ENCODE measurements around the gene RRP36.
"Not testable (repeated sequence)": the region's sequence is repeated elsewhere in the genome, so short reads cannot be mapped to it uniquely, and the experiment has no call there.

RRP36 gene

DNA sequence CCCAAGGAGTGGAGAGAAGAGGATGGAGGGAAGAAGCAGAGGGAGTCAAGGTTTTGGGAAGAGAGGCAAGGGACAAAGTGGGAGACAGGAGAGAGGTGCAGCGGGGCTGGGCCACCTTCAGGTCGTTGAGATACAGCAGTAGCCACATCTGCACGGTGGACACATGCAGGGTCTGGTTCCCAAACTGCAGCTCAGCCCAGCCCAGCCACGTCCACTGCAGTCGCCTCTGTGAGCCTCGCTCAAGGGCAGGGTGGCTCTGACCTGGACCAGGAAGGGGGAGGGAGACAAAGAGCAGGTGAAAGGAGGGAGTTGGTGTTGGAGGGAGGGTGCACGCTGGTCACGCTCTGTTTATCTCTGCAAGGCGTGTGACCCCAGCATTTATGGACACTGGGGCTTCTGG lies 17.3 kb downstream of the RRP36 start:
- DNase-seq = no peak

DNA sequence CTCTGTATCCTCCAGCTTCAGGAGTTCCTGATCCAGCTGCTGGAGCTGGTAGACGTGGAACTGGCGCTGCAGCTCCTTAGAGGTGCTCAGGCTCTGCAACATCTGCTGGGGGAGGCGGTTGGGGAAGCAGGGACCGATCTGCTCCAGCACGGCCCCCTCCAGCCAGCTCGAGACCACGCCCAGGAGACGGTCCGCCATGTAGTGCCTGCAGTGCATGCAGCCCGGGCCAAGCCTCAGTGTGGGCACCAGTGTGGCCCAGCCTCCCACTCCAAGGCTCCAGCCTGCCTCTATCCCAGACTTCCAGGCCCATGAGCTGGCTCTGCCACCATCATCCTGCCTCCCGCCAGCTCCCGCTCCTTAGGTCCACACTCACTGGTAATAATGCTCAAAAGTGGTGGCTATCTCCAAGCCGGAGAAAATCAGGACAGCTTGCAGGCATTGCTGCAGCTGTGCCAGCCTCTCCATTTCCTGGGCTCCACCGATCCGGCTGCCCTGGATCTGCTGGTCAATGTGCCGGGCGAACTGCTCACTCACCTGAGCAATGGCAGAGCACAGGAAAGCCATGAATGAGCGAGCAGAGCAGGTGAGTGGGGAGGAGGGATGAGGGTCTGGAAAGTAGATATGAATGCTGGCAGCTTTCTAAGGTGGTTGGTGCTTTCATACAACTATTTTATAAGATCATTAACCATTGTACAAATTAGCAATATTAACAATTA lies 19.3 kb downstream of the RRP36 start:
- no peak for DNase-seq

DNA sequence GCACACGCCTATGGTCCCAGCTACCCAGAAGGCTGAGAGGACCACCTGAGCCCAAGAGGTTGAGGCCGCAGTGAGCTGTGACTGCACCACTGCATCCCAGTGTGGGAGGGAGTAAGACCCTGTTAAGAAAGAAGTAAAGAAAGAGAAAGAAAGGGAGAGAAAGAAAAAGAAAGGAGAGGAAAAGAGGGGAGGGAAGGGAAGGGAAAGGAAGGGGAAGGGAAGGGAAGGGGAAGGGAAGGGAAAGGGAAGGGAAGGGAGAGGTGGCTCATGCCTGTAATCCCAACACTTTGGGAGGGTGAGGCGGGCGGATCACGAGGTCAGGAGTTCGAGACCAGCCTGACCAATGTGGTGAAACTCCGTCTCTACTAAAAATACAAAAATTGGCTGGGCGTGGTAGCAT lies 20.1 kb downstream of the RRP36 start:
- DNase-seq = not testable (repeated sequence)

DNA sequence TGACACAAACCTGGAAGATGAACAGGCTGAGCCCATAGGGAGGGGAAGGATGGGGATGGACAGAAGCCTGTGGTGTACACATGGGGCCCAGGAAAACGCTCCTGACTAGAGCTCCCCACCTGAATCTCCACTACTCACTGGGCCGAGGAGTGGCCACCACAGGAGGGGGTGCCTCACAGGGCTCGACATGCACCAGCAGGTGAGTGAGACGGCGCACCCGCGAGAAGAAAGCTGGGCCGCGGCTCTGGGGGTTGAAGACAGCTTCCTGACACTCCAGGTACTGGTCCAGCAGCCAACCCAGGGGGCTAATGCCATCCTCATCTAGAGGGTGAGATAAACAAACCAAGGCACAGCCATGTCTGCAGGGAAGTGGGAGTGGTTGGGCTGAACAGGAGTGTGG lies 21.9 kb downstream of the RRP36 start:
- DNase-seq = no peak

DNA sequence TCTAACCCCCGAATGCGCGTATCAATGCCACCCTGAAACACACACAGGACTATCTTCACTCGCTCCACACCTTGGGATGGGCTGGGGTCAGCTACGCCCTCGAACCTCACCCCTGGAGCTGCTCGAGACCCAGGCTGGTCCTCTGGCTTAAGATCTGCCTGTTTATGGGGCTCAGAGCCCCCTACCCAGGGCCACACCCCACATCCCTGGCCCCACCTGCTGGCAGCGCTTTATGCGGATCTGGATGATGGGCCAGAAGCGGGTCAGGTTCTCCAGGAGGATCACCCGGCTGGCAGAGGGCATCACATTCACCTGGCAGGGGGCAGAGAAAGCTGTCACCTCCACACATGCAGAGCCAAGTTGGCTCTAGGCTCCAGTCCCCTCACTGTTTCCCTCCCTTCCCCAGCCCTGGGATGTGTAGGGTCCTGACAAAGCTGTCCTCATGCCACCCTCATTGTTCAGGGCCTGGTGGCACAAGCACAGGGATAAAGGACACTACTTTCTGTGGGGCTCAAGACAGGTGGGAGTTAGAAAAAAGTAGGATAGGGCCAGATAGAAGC lies 24.0 kb downstream of the RRP36 start:
- no peak for DNase-seq

DNA sequence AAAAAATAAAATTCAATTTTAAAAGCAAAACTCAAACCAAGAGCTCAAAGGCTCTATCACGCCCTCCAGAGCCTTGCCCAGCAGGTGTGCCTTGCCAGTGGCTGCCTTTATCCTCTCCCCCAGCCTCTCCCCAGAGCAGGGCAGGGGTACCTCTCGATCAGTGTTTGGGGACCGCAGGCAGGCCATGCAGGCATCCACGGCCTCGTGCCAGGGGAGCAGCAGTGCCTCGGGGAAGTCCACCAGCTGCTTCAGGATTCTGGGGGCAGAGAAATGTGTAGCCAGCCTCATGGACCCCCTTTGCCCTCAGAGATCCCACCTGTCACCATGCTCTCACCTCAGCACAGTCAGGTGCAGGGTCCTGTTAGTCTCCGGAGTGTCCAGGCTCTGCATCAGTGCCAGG lies 26.6 kb downstream of the RRP36 start:
- DNase-seq = no peak

DNA sequence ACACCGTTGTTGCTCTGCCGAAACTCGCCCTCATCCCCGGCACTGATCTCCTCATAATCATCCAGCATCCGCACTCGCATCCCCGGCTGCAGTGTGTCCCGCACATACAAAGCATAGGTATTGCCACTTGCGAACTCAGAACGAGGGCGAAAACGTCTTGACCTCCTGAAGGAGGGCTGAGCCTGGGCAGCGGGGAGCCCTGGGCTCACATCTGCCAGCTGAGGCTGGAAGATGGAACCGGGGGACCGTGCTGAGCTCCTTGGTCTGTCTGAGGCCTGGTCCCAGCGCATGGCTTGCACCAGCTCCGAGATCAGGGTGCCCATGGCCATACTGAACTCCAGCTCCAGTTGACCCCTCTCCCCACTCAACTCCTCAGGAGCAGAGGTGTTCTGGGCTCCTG lies 29.6 kb downstream of the RRP36 start:
- DNase-seq = no peak

DNA sequence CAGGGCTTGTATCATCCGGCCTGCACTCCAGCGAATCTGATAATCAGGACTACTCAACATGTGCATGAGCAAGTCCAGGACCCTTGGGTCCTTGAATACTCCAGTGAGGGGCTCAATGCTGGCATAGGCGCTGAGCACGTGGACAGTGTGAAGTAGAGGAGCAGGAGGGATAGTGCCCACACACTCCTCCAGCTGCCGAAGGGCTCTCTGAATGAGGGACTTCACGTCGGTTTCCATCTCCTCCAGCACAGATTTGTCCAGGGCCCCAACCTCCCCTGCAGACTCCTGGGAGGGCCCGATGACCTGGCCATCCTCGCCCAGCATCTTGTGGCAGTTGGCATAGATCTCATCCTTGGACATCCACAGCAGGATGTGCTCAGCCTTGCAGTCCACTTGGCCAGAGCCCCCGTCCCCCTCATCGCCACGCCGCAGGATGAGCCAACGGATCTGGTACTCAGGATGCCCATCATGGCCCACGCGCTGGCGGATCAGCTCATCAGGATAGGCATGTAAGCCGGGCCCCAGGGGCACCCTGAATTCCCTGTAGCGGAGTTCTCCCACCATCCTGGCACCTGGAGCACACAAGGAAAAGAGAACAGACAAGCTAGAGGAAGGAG lies 30.9 kb downstream of the RRP36 start:
- DNase-seq = no peak

DNA sequence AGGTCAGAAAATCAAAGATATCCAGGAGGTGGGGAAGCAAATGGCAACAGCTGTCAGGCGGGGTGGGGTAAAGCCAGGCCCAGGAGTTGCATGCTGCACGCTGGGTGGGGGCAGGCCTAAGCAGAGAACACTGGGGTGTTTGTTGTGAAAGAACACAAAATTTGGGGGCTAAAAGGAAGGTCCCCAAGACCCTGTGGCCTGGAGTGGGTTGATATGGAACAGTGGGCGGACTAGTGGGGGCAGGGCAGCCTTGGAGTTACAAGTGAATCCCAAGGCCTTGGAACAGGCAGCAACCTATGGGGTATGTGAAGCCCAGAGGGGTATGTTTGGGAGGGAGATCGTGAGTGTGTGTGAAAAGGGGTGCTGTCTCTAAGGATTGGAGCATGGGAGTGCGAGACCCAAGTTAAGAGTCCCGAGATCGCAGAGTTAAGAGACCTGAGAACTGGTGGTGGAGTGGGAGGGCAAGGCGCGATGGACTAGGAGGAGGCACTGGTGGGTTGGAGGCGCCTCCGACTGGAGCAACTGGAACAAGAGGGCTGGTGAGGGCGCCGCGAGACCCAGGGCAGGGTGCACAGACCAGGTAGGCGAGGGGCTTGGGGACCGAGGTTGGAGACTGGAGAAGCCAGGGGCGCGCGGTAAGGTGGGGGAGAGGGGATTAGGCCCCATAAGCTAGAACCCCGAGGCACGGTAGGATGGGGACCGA lies 31.6 kb downstream of the RRP36 start:
- peak; percentile 21 for DNase-seq

DNA sequence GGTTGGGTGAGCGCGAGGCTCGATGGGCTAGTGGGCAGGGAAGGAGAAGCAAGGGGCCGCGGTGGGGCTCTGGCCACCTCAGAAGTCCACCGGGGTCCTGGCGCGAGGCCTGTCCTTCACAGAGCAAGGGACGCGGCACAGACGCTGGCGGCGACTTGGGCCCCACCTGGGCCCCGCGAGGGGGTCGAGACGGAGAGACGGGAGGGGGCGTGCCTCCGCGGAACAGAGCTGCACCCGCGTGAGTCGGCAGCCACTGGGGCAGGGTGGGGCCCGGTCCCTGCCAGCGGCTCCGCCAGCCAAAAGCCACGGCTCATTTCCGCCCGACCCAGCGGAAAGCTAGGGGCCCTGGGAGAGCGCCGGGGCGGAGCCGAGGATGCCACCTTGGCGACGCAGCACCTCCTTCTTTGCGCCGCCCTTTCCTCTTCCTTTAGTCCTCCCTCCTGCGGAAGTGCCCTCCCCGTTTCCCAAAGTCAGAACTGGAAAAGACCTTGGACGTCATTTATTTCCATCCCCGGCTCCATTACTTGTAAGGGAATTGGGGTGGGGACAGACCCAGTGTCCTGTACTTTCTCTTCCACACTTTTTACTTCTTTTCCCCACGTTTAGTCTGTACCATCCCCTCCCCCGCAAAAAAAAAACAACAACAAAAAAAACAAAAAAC lies 32.3 kb downstream of the RRP36 start, which contains the start of gene CUL7:
TSS of gene CUL7 (minus strand) at position 307 of the 661 bp plus-strand sequence. CDS start 1,063 bp downstream, outside the sequence.
- DNase-seq = peak; percentile 97

DNA sequence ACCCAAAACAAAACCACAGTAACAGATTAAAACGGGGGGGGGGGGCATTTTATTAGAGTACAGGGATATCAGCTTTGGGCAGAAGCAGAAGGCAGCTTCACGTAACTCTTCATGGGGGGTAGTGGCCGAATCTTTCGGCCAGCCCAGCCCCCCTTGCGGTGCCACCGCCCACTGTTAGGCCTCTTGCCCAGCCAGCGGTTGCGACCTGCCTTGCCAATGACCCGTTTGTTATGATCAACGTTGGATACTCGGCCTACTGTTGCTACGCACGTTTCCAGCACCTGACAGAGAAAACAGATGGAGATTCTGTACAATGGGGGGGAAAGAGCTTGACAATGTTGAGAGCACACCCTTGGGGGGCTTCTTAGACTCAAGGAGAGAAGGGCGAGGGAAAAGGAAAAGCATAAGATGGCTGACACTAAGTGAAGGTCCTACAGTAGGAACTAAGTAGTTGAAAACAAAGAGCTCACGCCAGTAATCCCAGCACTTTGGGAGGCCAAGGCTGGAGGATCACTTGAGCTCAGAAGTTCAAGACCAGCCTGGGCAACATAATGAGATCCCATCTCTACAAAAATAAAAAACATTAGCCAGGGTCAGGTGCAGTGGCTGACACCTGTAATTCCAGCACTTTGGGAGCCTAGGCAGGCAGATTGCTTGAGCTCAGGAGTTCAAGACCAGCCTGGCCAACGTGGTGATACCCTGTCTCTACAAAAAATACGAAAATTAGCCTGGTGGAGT lies 33.0 kb downstream of the RRP36 start:
- DNase-seq = no peak

DNA sequence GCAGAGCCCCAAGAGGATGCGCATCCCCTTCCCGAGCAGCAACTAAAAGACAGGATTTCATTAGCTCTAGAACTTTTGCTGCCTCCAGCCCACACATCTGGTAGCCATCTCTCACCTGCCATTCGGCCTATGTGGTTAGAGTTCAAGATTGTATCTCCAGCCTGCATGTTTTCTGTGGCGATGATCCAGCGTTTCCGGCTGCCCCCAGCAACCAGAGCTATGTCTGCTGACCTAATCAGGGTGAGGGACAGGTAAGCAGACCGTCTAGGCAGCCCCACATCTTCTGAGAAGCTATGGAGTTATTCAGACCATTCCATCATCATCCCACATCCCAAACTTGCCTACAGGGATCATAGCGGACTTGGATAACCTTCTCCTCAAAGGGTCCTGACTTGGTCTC lies 34.5 kb downstream of the RRP36 start:
- no peak for DNase-seq

DNA sequence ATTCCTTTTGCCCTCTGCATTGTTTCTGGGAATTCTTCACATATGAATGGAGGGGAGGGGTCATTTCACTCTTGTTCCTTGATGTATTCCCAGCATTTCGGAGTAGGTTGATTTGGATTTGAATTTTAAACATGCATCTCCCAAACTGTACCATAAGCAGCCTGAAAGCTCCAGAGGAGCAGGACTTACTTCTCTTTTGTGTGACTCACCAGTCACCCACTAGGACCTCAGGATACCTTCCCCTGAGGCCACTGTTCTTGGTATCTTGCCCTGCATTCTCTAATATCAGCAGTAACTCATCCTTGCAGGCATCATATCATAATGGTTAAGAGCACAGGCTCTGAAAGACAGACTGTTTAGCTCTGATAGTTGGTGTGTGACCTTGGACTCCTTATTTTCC lies 37.1 kb downstream of the RRP36 start:
- DNase-seq = no peak

DNA sequence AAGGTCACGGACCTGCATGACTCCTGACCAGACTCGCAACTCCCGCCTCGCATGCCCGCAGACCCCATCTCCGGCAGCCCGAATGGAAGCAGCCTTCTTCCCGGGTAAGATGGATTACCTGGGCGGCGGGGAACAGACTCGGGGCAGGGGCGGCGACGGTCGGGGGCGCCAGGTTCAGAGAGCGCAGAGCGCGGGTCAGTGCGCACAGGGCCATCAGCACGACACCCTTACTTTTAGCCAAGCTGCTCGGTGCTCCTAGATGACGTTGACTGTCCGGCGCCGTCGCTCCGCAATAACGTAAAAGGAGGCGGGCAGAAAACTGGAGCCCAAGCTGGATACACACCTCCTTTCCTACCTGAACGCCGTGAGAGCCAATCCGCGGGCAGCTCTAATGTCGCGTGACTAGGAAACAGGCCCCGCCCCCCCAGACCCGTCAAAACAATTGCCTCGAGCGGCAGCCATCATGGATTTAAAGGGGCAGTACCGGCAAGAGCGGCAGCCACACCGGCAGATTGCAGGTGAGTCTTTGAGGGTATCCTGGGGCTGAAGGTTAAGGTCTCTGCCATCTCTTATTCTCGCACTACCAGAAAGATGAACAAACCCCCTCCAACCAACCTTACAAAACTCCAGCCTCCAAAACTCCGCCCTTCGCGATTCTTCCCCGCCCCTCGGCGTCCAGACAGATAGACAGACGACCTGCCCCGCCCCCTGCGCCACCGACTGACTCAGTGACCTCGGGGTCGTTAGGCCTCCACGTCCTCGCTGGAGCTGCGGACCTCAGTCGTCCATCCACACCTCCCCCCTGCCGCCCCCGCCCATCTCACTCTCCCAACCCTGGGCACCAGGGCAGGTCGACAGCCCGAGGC lies 38.0 kb downstream of the RRP36 start, which contains the start of the genes KLC4 and MRPL2:
TSS of gene KLC4 (plus strand) at position 464 of the 866 bp plus-strand sequence. CDS start 1,705 bp downstream, outside the sequence.
TSS of gene MRPL2 (minus strand) at position 267 of the 866 bp plus-strand sequence. CDS start at position 214, 53 bp downstream.
- DNase-seq = peak; percentile 99

DNA sequence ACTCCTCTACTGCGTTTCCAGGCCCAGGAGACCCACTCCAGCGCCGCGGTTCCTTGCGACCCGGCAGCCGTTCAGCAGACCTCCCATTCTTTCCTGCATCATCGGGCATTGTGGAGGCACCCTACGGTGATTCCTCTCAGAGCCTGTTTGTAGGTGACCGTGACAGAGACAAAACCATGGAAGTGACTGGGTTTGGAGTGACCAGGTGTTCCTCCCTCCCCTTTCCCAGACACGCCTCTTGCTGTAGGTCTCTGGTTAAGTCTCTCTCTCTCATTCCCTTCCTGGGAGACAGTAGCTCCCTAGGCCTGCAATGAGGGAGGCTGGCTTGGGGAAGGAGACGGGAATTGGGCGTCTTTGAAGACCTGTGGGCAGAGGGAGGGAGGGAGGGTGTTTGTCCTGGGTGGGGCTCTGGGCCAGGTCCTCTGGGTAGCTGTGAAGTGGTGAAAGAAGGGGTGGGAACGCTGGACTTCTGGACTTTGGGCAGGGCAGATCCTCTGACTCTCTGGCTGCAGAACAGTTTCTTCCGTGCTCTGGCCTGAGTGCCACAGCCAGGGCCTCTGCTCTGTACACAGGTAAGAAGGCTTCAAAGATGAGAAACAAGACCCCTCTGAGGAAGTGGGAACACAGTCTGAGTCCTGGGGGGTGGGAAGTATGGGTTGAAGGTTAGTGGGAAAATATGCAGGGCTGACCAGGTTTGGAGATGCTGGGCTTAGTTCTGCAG lies 38.8 kb downstream of the RRP36 start:
- DNase-seq = no peak

DNA sequence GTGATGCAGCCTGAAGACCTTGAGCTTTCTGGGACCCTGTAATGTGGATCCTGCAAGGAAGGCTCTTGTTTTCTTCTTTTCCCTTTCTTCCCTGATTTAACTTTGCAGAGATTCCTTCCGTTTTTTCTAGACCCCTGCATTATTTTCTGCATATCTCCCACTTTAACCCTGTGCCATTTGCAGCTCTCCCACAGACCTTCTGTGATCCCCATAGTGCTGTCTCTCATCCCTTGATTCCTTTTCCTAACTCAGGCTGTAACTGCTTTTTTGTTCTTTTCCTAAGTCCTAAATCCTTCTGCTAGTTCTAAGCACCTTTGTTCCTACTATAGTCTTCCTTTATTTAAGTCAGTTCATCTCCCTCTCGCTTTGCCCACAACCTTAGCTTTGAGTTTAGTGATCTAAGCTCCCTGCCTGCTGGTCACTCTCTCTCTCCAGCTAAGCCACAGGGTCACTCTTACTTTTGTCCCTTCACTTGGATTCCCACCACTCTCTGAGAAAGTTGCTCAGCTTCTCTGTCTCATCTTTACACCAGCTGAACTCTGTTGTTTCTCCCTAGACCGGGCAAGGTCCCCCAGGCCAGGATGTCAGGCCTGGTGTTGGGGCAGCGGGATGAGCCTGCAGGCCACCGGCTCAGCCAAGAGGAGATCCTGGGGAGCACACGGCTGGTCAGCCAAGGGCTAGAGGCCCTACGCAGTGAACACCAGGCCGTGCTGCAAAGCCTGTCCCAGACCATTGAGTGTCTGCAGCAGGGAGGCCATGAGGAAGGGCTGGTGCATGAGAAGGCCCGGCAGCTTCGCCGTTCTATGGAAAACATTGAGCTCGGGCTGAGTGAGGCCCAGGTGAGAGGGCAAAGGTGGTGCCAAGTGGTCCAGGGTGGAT lies 39.6 kb downstream of the RRP36 start:
- no peak for DNase-seq

DNA sequence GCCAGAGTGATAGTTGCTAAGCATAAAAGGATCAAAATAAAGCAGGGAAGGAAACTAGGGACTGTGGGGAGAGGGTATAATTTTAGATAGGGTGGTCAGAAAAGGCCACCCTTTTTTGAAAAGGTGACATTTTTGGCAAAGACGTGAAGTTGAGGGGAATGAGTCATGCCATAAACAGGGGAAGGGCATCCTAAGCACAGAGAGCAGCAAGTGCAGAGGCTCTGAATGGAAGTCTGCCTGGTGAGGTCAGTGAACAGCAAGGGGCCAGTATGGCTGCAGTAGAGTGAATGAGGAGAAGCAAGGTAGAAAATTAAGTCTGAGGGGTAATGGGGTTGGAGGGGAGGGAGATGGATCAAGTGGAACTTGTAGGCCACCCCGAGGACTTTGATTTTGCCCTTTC lies 40.4 kb downstream of the RRP36 start:
- DNase-seq = no peak

DNA sequence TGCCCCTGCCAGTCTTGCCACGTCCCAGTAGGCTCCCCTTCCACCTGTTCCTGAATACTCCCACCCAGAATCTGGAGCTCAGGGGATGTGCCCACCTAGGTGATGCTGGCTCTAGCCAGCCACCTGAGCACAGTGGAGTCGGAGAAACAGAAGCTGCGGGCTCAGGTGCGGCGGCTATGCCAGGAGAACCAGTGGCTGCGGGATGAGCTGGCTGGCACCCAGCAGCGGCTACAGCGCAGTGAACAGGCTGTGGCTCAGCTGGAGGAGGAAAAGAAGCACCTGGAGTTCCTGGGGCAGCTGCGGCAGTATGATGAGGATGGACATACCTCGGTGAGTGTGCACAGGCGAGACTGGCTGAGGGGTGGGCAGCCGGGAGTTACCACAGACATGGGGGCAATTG lies 41.4 kb downstream of the RRP36 start:
- no peak for DNase-seq

DNA sequence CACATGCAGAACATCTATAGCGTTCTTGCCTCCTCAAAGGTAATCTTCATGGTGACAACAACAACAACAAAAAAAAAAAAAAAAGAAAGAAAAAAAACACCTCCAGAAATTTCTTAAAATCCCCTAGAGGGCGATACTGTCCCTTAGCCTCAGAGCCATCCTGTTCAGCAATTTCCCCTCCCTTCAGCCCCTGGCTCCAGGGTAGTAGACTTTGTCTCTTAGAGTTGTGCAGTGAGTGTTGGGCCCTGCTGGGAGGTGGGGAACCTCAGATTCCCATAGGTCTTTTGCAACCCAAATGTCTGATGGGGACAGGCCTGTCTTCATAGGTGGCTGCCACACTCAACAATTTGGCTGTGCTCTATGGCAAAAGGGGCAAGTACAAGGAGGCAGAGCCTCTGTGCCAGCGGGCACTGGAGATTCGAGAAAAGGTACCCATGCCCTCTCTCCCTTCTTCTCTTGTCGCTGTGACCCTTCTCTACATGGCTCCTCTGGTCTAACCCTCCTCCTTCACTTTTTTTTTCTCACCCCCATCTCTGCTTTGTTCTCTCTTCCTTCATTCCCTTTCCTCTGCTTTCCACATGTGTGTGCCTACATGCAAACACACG lies 48.7 kb downstream of the RRP36 start:
- DNase-seq = peak; percentile 71
